ENCODE measurements around the gene MAML1.

MAML1 gene

DNA sequence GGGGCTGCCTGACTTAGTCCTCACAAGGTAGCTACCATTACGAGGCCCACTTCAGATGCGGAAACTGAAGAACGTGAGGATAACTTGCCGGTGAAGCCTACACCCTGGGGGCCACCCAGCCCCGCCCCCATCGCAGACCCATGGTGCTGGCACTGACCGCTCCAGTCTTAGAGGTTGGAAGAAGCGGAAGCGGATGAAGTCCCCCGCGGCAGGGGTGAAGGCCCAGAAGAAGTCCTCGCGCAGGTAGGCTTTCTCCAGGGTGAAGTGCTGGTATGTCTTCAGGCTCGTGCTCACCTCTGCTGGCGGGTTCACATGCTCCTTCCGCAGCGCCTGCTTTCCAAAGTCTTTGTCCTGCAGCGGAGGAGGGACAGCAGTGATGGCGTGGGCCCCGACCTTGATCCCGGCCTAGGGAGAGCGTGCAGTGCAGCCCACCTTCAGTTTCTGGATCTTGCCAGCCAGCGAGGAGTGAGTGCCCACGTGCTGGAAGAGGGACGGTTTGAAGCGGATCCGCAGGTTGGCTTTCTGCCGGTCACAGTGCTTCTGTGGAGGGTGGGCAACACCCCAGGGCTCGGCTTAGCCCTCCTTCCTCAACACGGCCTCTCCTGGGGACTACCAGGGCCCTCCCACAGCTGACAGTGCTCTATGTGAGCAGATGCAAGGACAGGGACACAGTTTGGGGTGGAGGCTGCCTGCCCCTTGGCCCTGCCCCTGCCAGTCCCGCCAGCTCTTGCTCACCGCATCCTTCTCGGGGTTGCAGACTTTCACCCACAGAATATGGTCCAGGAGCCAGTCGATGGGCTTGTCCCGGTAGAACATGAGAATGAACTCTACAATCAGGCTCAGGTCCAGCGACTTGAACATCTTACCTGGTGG, 66.4 kb downstream of the MAML1 start:
- TF ChIP-seq, protein P1, sequence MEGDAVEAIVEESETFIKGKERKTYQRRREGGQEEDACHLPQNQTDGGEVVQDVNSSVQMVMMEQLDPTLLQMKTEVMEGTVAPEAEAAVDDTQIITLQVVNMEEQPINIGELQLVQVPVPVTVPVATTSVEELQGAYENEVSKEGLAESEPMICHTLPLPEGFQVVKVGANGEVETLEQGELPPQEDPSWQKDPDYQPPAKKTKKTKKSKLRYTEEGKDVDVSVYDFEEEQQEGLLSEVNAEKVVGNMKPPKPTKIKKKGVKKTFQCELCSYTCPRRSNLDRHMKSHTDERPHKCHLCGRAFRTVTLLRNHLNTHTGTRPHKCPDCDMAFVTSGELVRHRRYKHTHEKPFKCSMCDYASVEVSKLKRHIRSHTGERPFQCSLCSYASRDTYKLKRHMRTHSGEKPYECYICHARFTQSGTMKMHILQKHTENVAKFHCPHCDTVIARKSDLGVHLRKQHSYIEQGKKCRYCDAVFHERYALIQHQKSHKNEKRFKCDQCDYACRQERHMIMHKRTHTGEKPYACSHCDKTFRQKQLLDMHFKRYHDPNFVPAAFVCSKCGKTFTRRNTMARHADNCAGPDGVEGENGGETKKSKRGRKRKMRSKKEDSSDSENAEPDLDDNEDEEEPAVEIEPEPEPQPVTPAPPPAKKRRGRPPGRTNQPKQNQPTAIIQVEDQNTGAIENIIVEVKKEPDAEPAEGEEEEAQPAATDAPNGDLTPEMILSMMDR (IDR thresholded peaks at IDR 0.05; ENCODE audit: low read depth, low read length), result no peak
- no peak overlapping the region for H3K4me3 ChIP-seq (ENCODE audit: low read depth, low read length)

DNA sequence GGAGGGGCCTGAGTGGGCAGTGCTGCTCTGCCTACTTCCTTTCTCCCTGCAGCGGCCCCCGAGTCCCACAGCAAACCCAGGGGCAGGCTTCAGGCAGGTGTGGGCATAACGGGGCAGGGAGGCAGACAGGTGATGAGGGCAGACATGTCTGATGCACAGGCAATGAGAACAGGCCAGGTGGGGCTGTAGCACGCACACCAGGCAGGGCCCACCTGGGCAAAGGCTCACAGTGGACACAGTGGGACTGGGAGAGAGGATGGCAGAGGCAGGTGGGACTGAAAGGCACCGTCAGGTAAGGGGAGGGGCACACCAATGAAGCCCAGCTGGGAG, 67.0 kb downstream of the MAML1 start:
- TF ChIP-seq, protein P1 (IDR thresholded peaks at IDR 0.05; ENCODE audit: low read depth, low read length), result no peak
- H3K4me3 ChIP-seq (ENCODE audit: low read depth, low read length), result no peak overlapping the region

DNA sequence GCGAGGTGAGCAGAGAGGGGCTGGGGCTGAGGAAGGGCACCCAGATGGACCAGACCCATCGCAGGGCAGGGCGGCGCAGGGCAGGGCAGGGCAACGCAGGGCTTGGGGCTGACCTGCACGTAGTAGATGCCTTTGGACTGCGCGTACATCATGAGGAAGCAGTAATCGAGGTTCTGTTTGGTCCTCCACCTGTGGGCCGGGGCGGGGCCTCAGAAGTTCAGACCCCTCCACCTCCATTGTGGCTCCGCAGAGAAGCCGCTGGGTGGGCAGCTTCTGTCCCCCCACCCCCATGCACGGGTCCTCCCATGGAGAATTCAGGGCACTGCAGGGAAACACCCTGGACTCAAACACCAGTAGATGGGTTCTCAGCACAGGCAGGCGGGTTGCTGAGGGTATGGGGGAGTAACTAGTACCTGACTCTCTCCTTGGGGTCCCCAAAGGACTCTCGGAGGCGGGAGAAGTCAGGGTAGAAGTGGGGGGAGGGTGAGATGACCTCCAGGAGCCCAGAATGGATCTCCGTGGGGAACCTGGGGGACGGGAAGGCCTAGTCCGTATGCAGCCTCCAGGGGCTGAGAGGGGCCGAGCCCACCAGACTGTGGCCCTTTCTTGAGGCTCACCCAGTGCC, 67.6 kb downstream of the MAML1 start:
- no peak overlapping the region for H3K4me3 ChIP-seq (ENCODE audit: low read depth, low read length)
- TF ChIP-seq, protein P1 (IDR thresholded peaks at IDR 0.05; ENCODE audit: low read depth, low read length), result no peak

DNA sequence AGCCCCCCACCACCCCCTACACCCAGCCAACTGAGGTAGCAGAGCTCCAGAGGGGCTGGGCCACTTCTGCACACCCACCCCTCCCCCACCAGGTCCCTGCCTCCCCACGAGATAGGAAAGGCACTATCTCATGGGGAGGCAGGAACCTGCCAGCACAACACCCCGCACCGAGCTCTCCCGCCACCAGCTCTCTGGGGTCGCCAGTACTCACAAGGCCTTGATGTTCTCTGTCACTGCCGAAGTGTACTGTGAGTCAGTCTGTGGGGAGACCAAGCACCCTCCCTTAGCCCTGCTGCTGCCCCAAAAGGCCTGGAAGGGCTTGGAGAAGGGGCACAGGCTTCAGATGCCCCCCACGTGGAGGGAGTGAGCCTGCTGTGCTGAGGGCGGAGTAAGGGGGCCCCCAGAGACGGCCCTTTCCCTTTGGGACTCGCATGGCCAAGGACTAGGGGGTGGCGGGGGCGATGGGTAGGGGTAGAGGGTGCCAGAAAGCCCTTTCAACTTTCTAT, 68.1 kb downstream of the MAML1 start:
- H3K4me3 ChIP-seq (ENCODE audit: low read depth, low read length), result no peak overlapping the region

DNA sequence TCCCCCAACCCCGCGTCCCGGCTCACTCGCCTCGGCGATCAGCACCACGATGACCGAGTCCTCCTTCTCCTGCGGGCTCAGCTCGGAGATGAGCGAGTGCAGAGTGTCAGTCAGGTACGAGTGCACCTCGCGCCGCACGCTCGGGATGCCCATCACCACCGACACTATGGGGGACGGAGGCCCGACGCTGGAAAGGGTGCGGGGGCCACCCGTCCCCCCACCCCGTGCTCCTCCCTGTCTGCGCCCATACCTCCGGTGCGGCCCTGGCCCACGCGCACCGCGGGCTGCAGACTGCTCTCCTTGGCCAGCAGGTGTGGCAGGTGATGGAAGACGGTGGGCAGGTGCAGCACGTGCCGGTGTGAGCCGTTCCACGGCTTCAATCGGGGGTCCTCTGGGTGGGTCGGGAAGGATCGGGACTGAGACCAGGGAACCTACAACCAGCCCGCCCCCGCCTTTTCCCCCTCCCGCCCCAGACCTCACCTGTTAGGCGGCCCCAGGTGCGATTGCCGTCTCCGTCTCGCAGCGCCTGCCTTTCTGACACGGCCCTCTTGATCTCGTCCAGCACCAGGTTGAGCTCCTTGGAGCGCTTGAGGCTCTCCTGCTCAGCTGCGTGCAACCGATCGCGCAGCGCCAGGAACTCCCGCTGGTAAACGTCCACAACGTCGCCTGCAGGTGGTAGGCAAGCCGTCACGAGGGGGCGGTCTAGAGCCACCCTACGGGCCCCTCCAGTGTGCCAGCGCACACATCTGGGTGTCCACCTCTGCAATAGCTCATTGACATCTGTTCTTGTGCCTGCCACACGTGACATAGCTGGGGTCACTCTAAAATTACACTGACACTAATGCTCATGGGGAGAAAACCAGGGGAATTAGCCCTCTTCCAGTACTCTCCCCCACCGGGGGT, 68.9 kb downstream of the MAML1 start:
- no peak overlapping the region for H3K4me3 ChIP-seq (ENCODE audit: low read depth, low read length)
- TF ChIP-seq, protein P1 (IDR thresholded peaks at IDR 0.05; ENCODE audit: low read depth, low read length), result no peak

More for the DNA sequence above, 68.1 kb downstream of the MAML1 start:
- TF ChIP-seq, protein P1 (IDR thresholded peaks at IDR 0.05; ENCODE audit: low read depth, low read length), result no peak

DNA sequence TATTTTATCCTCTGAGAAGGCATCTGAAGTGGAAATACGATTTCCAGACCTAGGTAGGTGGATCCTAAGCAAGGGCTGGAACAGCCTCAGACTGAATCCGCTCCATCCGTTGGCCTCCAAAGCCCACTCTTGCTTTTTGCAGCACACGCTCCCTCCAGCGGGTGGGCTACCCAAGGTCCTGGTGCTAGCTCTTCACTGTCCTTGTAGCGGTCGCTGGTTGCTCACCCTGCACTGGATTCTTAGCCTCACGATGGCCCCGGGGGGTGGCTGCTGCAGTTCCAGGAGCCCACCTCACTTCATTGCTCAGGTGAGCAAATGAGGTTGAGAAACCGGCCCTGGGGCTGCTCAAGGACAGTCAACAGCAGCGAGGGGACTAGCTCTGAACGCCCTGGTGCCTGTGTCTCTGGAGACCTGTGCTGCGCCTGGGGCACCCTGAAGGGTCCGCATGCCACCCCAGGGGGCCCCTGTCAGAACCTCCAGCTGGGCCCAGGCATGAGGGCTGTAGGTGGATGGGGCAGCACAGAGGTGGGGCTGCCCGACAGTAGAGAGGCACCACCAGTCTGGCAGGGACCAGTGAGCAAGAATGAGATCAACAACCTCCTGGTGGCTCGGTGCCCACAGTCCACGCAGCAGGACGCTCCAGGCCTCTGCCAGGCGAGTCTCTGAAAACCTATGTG, 69.7 kb downstream of the MAML1 start:
- H3K4me3 ChIP-seq (ENCODE audit: low read depth, low read length), result no peak overlapping the region
- TF ChIP-seq, protein P1 (IDR thresholded peaks at IDR 0.05; ENCODE audit: low read depth, low read length), result no peak
